ACHN (cell line): Measurements from ENCODE around the gene KRTAP2-4.
"Not testable (repeated sequence)": the region's sequence is repeated elsewhere in the genome, so short reads cannot be mapped to it uniquely, and the experiment has no call there.

Experiments used
- DNase-seq: peaks from one replicate; pipeline ENCODE4 v3.0.0-alpha.2; 2015
- in situ Hi-C: cut with HindIII; loops from 2 replicates; pipeline ENCODE4 v1.10.0; 2017; ENCODE audit warnings: low sequenced_read_pairs, low pct_ligation_motif_present, low pct_unique_long_range_greater_than_20kb

KRTAP2-4 gene

DNA sequence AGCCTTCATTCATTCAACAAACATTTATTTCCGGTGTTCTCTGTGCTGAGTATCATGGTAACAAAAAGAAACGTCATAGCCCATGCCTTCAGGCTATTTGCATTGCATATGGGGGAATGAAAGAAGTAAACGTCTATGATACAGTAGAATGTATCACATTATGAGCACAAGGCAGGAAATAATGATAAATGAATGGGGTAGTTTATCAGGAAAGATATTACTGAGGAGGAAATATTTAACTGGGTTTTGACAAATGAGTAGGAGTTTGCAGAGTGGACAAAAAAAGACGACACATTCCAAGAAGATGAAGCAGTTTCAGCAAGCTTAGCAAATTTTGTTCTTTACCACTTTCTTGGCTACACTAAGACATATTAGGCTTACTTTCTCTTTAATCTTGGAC lies 16.9 kb upstream of the KRTAP2-4 start:
- in situ Hi-C loops, result no loop called here
- no peak for DNase-seq

GRCh38 chr17:41076788-41077187 lies 11.1 kb upstream of the KRTAP2-4 start:
- DNase-seq, result no peak
- in situ Hi-C loops, result no loop called here

DNA sequence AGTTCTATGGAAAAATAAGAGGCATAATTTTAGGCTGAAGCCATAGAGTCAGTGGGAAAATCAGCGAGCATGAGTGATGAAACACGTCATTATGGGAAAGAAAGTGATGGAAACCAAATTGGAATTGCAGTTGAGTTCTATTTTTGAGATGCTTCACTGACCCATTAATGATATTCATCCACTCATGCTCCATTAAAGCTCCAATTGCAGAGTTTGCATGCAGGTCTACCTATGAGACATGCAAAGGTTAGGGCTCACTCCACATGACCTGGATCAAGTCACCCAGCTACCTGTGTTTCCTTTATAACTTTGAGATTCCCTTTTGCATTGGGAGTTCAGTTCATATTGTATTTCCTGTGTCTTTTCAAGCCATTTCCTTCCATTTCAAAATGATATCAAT lies 8.0 kb upstream of the KRTAP2-4 start:
- no peak for DNase-seq

DNA sequence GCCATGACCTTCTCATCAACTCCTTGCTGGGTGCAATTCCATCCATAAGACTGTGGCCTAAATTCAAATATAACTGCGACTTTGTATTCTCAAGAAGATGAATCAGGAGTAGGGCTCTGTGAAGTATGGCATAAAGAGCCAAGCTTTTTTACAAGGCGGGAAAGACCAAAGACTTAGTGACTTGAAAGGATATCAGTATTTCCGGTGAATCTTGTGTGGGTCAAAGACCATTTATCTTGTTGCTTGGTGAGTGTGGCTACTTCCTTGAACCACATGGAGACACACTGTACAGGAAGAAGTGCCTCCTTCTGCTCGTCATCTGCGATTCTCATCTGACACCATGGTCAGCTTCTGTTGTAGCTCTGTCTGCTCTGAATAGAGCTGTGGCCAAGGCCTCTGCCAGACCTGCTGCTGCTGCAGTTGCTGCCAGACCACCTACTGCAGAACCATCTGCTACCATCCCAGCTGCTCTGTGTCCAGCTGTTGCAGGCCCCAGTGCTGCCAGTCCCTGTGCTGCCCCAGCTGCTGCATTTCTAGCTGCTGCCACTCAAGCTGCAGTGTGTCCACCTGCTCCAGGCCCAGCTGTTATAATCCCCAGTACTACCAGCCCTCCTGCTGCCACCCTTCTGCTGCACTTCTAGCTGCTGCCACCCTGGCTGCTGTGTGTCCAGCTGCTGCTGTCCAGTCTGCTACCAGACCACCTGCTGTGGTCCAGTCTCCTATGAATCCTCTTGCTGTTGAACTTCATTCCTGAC lies 6.1 kb upstream of the KRTAP2-4 start:
- DNase-seq, result no peak
- in situ Hi-C loops, result no loop called here

More for the DNA sequence above, 8.0 kb upstream of the KRTAP2-4 start:
- in situ Hi-C loops, result no loop called here

DNA sequence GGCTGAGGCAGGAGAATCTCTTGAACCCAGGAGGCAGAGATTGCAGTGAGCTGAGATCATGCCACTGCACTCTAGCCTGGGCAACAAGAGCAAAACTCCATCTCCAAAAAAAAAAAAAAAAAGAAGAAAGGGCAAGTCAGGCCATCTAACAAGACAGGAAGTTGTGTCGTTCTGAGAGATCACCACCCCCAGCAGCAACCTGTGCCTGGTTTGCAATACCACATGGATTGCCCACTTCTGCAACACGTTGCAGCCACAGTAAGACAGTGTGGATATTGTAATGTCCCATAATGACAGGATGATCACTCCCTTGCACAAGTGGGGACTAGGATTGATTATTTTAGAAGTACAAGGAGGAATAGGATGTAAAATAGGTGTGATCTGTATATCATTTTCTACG lies 3.4 kb upstream of the KRTAP2-4 start:
- in situ Hi-C loops, result no loop called here
- DNase-seq, result no peak

- DNase-seq, result no peak
- in situ Hi-C loops, result no loop called here
Measured at GRCh38 chr17:41067281-41067680, 1.6 kb upstream of the KRTAP2-4 start.

DNA sequence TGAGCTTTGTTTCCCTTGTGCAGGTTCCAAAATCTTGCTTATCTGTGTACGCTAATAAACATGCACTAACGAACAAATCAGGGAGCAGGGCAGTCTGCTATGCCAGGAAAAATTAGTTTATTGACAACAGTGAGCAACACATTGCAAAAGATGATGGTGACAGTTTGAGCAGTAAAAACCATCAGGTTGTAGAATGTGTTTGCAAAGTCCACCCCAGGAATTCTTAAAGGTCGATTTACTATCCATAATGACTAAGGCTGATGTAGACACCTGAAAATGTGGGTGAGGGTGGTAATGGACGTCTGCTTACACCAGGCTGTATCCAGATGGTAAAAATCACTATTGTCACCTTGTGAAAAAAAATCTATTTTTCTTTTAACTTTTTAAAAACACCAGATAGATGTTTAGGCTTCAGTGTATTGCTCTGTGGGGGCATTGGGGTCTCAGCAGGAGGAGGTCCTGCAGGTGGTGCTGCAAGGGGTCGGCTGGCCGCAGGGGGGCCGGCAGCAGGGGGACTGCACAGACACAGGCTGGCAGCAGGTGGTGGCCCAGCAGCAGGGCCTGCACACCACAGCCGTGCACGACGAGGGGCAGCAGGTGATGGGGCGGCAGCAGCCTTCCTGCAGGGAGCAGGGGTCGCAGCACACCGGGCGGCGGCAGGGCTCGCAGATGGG lies 526 bp downstream of the KRTAP2-4 start:
- in situ Hi-C loops, DNase-seq: not testable (repeated sequence)

- in situ Hi-C loops, result no loop called here
- DNase-seq, result no peak
Measured at GRCh38 chr17:41064301-41064700, 1.4 kb downstream of the KRTAP2-4 start.

- no peak for DNase-seq
- in situ Hi-C loops, result no loop called here
Measured at GRCh38 chr17:41063449-41063848, 2.2 kb downstream of the KRTAP2-4 start.

DNA sequence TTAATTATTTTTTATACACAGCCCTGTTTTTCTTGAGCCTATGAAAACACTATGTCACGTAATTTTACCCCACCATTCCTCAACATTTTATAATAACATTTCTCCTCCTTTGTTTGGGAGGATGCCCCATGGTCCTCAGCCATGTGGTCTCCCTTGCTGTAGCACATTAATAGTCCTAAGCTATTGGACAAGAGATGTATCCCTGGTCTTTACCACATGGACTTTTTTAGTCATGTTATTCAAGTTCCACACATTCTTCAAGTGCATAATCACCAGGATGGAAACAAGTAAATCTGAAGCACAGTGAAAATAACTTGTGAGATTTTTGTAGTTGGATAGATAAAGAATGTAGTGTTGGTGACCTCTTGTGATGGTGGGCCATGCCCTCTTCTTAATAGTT lies 3.7 kb downstream of the KRTAP2-4 start:
- peak; percentile 92 for DNase-seq
- in situ Hi-C loops, result no loop called here

GRCh38 chr17:41060052-41060604 lies 5.6 kb downstream of the KRTAP2-4 start, which contains the start of gene KRTAP2-3:
TSS of gene KRTAP2-3 (minus strand) at chr17:41060114. CDS start at chr17:41060050, 64 bp downstream.
- peak; percentile 98 for DNase-seq
- in situ Hi-C loops, result no loop called here

GRCh38 chr17:41059276-41060051 lies 6.2 kb downstream of the KRTAP2-4 start:
- DNase-seq, result peak; percentile 53

GRCh38 chr17:41058741-41059140 lies 6.9 kb downstream of the KRTAP2-4 start:
- in situ Hi-C loops, result no loop called here
- DNase-seq, result no peak

More at GRCh38 chr17:41059276-41060051, 6.2 kb downstream of the KRTAP2-4 start:
- in situ Hi-C loops, result not testable (repeated sequence)

DNA sequence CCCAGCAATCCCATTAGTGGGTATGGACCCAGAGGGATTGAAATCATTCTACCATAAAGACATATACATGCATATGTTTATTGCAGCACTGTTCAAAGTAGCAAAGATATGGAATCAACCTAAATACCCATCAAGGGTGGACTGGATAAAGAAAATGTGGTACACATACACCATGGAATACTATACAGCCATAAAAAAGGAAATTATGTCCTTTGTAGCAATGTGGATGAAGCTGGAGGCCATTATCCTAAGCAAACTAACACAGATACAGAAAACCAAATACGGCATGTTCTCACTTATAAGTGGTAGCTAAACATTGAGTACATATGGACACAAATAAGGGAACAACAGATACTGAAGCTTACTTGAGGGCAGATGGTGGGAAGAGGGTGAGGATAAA lies 8.1 kb downstream of the KRTAP2-4 start:
- DNase-seq, result no peak
- in situ Hi-C loops, result no loop called here

- in situ Hi-C loops, DNase-seq: not testable (repeated sequence)
Measured at GRCh38 chr17:41055130-41055529, 10.5 kb downstream of the KRTAP2-4 start, which contains the start of gene KRTAP2-2. TSS of gene KRTAP2-2 (minus strand) at chr17:41055230. CDS start at chr17:41055211, 19 bp downstream.

DNA sequence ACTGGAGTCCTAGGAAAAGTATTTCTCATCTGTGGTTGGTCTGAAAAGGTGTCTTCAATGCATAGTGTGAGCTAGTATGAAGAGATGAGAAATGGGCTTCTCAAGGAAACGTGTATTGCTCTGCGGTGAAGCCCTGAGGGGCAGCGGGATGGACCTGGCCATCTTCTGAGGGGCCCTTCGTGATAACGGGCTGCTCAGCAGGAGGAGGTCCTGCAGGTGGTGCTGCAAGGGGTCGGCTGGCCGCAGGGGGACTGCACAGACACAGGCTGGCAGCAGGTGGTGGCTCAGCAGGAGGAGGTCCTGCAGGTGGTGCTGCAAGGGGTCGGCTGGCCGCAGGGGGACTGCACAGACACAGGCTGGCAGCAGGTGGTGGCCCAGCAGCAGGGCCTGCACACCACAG lies 11.1 kb downstream of the KRTAP2-4 start:
- in situ Hi-C loops, DNase-seq: not testable (repeated sequence)

DNA sequence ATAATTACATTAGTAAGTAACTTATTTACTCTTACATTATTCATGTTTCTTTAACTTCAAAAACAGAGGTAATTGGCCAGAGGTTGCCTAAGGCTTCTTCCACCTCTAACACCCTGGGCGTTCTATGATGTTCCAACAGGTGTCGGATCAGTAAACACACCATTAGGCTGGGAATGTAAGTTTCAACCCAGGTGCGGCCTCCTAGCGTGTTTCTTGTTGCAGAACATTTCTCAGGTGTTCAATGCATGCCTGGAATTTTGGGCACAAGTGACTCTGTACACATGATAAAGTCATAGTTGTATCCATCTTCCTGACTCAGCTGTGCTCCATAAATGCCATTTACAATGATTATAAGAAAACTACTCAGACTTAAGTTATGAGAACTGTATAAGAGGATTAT lies 11.7 kb downstream of the KRTAP2-4 start:
- DNase-seq, result no peak
- in situ Hi-C loops, result no loop called here

DNA sequence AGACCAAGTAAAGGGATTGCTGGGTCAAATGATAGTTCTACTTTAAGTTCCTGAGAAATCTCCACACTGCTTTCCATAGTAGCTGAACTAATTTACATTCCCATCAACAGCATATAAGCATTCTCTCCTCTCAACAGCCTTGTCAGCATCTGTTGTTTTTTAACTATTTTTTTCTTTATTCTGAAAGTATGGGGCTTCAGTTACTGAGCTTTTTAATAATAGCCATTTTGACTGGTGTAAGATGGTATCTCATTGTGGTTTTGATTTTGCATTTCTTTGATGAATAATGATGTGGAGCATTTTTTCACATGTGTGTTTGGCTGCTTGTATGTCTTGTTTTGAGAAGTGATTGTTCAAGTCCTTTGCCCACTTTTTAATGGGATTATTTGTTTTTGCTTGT lies 13.1 kb downstream of the KRTAP2-4 start:
- DNase-seq, result no peak
- in situ Hi-C loops, result no loop called here

GRCh38 chr17:41049110-41049509 lies 16.6 kb downstream of the KRTAP2-4 start:
- DNase-seq, result no peak
- in situ Hi-C loops, result no loop called here
